RKO (cell line): ENCODE results near the gene UBE3C.
"Not testable (repeated sequence)": the region's sequence is repeated elsewhere in the genome, so short reads cannot be mapped to it uniquely, and the experiment has no call there.

Experiments used
- DNase-seq: peaks from one replicate; pipeline ENCODE4 v3.0.0-alpha.2; 2016; ENCODE audit warnings: low spot score

UBE3C gene

GRCh38 chr7:157235357-157236333 lies 96.9 kb downstream of the UBE3C start:
- no peak for DNase-seq

GRCh38 chr7:157238087-157238486 lies 99.4 kb downstream of the UBE3C start:
- no peak for DNase-seq

GRCh38 chr7:157239571-157240270 lies 101.0 kb downstream of the UBE3C start:
- DNase-seq, result no peak

DNA sequence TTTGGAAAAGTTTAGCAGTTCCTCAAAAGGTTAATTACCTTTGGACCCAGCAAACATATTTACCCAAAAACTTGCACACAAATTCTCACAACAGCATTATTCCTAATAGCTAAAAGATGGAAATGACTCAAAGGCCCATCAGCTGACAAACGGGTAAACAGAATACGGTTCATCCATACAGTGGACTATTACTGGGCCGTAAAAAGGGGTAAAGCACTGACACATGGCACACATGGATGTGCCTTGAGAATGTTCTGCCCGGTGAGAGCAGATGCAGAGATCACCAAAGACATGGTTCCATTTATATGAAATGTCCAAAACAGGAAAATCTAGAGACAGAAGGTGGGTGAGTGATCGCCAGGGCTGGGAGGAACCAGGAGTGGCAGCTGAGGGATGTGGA lies 102.9 kb downstream of the UBE3C start:
- DNase-seq, result no peak

GRCh38 chr7:157244516-157245294 lies 106.0 kb downstream of the UBE3C start:
- DNase-seq, result no peak

GRCh38 chr7:157246052-157246451 lies 107.3 kb downstream of the UBE3C start:
- no peak for DNase-seq

GRCh38 chr7:157248659-157249058 lies 109.9 kb downstream of the UBE3C start:
- no peak for DNase-seq

DNA sequence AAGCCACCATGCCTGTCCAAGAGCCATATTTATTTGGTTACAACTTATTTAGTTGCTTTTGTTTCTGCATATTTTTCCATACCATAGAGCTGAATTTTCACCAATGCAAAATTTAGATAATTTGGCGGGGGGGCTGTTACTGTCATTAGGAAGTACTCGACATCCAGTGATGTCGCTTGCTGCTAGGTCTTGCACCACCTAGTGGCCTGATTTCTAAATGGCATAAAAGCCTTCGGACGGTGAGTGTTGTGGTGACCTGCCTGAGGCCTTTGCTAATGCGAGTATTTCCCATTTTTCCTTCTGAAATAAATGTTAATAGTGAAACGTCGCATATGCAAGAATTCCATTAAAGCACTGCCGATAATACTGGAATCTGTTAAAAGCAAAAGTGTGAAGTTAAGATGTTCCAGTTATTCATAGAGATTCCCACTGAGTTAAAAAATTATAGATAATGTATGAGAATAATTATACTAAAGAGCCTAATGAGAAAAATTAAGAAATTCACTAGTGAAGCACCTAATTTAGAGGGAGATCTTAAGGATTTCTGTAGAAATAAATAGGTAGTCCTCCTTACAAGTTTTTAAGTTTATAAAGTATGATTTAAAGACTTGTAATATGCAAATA lies 112.0 kb downstream of the UBE3C start:
- peak; percentile 70 for DNase-seq

- not testable (repeated sequence) for DNase-seq
These were observed 113.1 kb downstream of the UBE3C start for GRCh38 chr7:157251817-157252216.

DNA sequence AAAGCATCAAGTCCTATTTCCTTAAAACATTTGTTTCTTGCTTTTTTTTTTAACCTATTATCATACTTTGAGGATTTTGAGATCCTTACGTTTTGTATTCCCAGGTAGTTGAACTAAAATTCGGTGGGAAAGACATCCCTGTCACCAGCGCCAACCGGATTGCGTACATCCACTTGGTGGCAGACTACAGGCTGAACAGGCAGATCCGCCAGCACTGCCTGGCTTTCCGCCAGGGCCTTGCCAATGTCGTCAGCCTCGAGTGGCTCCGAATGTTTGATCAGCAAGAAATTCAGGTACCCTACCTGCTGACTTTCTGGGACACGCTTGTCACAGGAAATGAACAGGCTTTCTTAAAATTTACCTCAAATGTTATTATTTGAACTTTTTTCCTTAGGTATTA lies 115.1 kb downstream of the UBE3C start:
- DNase-seq, result no peak

- DNase-seq, result not testable (repeated sequence)
These were observed 116.1 kb downstream of the UBE3C start for GRCh38 chr7:157254781-157255180.

- no peak for DNase-seq
These were observed 116.5 kb downstream of the UBE3C start for GRCh38 chr7:157255201-157255606.

GRCh38 chr7:157263156-157263555 lies 124.4 kb downstream of the UBE3C start:
- no peak for DNase-seq

- no peak for DNase-seq
These were observed 126.3 kb downstream of the UBE3C start for GRCh38 chr7:157265051-157265450.

GRCh38 chr7:157266272-157266671 lies 127.5 kb downstream of the UBE3C start:
- no peak for DNase-seq

DNA sequence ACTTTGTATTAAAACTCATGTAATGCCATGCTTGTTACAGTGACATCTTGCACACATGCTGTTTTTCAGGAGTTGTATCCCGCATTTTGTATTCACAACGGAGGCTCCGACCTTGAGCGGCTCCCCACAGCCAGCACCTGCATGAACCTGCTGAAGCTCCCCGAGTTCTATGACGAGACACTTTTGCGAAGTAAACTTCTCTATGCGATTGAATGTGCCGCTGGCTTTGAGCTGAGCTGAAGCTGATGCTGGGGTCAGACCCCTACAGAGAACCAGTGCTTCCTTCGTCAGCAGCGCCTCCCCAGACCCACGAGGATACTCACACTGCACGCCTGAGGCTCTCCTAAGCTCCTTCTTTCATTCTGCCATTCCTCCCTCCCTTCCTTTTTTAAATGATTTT lies 128.8 kb downstream of the UBE3C start:
- no peak for DNase-seq

GRCh38 chr7:157267956-157268355 lies 129.2 kb downstream of the UBE3C start:
- DNase-seq, result no peak

DNA sequence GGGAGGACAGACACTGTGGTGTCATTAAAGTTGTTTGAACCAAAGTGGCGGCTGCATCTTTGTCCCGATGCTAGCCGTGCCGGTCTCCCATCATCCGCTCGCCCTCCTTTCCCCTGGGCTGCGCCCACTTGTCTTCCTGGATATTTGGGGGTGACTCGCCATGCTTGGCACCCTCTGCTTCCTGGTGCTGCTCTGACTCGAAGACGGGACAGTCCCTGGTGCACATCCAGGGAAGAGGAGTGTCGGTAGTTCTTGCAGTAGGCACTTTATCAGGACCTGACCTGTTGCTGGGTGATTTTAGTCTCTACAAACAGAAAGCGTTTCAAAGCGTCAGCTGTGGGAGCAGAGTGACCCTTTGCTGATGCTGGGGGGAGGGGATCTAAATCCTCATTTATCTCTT lies 129.8 kb downstream of the UBE3C start:
- peak; percentile 24 for DNase-seq

DNA sequence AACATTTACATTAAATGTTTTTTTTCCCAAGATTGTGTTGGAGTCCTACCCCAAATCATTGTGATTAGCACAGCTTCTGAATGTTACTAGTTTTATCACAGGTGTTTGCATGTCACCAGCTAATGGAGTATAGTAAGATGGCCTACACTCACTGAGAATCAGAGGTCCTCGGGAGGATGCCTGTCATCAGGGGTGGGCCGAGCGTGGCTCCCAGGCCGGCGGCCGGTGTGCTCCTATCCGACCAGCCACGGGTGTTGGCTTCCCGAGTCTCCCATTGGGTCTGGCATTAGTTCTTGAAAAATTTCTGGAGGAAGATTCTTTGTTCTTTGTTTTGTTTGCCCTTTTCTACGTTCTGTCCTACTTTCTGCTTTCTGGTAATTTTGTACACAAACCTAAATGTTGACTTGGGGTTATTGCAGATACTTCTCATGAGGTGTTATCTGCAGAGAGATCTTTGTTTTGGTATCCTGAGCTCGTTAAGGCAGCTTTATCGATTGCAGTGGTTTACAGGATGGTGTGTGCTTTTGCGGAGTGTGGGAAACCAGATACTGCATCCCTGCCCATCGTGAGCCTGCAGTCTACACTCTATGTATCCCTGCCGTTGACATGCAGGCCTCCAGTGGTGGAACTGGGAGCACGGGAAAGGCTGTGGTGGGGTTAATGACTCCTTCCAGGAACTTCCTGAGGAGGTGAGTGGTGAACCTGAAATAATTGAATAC lies 130.8 kb downstream of the UBE3C start:
- DNase-seq, result no peak

GRCh38 chr7:157270060-157270444 lies 131.3 kb downstream of the UBE3C start:
- no peak for DNase-seq

DNA sequence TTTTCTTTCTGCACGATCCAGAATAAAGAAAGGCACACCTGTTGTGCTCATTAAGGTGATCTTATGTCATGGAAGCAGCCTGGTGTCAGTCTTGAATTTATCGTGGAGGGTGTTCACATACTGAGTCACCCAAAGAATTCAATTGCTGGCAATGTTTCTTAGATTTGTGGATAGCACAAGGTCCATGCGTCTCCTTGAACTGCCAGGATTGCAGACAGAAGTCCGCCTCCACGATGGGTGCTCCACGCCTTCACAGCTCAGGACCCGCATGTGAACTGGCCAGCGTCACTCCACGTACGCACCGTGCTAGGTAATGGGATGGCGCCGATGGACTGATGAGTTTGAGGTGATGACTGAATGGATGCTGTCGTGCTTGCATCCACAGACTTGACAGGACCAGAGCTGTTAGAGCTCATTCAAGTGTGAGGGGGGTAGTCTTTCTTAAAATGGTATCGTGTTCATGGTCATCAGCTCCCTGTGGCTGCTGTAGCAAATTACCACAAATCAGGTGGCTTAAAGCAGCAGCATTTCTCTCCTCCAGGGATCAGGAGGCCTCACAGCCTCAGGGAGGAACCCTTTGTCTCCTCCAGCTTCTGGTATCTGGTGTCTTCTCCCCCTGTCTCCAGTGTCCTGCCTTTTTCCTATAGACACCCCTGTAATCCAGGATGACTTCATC lies 132.7 kb downstream of the UBE3C start:
- DNase-seq, result no peak
